Mucosa of rectum (tissue), 2 donors: ENCODE measurements around the gene POLE3.
"Not testable (repeated sequence)": the region's sequence is repeated elsewhere in the genome, so short reads cannot be mapped to it uniquely, and the experiment has no call there.

Experiments
- H3K27ac ChIP-seq, 2 donors: one replicate each; pipeline ENCODE4 v1.7.0; 2013; ENCODE audit warnings: inconsistent platforms in 2 of 2, low read depth in 2 of 2, low read length in 2 of 2
- H3K27me3 ChIP-seq, 2 donors: one replicate each; pipeline ENCODE4 v1.7.0; 2013; ENCODE audit warnings: low read length in 2 of 2; ENCODE audit not compliant: control insufficient read depth in 2 of 2, insufficient read depth in 2 of 2
- H3K36me3 ChIP-seq, 2 donors: one replicate each; pipeline ENCODE4 v1.7.0; 2013; ENCODE audit warnings: low read length in 2 of 2; ENCODE audit not compliant: control insufficient read depth in 2 of 2, insufficient read depth in 2 of 2
- H3K4me1 ChIP-seq, 2 donors: one replicate each; pipeline ENCODE4 v1.7.0; 2013; ENCODE audit warnings: low read length in 2 of 2, mild to moderate bottlenecking in 1 of 2; ENCODE audit not compliant: control insufficient read depth in 2 of 2, insufficient read depth in 2 of 2
- H3K4me3 ChIP-seq, 2 donors: one replicate each; pipeline ENCODE4 v1.7.0; 2013; ENCODE audit warnings: low read length in 2 of 2
- H3K9ac ChIP-seq, 2 donors: one replicate each; pipeline ENCODE4 v1.7.0; 2013; ENCODE audit warnings: low read length in 2 of 2, low read depth in 1 of 2, mild to moderate bottlenecking in 1 of 2
- H3K9me3 ChIP-seq, 2 donors: one replicate each; pipeline ENCODE4 v1.7.0; 2013; ENCODE audit warnings: low read length in 2 of 2; ENCODE audit not compliant: control insufficient read depth in 2 of 2
- donor health status: healthy.
- donor health status: Normal muscosa, but diverticular disease.

Gene POLE3

DNA sequence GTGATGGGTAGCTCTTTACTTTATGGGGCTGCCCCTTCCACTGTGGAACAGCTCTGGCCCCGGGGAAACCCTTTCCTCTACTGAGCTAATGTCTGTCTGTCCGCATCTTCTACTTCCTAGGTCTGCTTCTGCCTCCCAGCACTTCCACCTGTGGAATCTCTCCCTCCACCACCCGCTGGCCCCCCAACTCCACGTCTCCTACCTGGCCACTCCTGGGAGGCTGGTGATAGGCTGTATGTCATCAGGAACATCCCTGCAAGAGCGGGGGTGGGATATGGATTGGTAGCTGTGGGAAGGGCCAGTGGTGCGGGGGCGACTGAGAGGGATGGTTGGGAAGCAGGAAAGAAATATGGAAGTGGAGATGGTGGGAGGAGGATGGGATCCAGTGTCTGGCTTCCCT, 18.6 kb downstream of the POLE3 start:
- Histone ChIP-seq H3K4me1 (peaks cover 31 to 36% of the 10 kb centered on the region in 2 donors), H3K4me3 (no peak overlapping the region), H3K9ac (no peak overlapping the region), H3K27me3 (no peaks in the 10 kb centered on the region), H3K9me3 (no peaks in the 10 kb centered on the region), H3K27ac (no peak overlapping the region), H3K36me3 (peaks cover 36 to 55% of the 10 kb centered on the region in 2 donors)

DNA sequence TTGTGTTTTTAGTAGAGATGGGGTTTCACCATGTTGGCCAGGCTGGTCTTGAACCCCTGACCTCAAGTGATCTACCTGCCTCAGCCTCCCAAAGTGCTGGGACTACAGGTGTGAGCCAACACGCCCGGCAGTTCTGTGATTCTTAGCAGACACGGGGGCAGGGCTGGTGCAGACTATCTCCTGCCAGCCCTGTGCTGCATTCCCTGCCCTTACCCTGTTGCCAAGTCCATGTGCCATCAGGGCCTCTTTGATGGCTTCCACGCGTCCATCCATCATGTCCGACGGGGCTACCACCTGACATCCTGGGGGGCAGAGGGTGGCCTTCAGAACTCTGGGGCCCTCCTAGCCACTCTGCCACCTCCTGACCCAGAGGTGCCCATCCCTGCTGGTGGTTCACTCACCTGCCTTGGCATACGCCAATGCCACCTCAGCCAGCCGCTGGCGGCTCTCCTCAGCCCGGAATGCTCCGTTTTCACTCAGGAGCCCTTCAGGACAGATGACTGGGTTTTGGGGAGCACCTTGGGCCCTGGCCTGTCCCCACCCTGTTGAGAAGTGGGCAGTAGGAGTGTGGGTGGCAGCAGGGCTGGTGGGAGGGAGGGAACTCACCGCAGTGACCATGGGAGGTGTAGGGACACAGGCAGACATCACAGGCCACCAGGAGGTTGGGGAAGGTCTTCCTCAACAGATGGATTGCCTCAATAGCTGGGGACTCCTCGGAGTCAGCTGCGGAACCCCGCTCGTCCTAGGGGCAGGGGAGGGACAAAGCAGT, 20.1 kb downstream of the POLE3 start:
- peaks cover 36 to 60% of the 10 kb centered on the region in 2 donors for H3K36me3 ChIP-seq
- no peak overlapping the region for H3K27ac ChIP-seq
- H3K4me1 ChIP-seq, result peaks cover 32 to 38% of the 10 kb centered on the region in 2 donors
- no peaks in the 10 kb centered on the region for H3K9me3 ChIP-seq
- no peaks in the 10 kb centered on the region for H3K27me3 ChIP-seq
- H3K4me3 ChIP-seq, result no peak overlapping the region
- H3K9ac ChIP-seq, result no peak overlapping the region

DNA sequence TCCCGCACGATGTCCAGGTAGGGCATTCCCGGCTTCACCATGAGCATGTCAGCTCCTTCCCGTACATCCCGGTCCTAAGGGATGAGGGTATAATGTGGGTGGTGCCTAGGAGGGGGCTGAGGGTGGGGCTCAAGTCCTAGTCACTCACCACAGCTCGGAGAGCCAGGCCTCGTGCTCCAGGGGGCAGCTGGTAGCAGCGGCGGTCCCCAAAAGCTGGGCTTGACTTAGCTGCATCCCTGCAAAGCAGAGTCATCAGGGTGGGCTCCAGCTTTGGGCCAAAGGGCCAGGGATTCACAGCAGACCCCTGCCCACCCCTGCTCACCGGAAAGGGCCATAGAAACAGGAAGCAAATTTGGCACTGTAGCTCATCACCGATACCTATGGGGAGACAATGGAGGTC, 21.0 kb downstream of the POLE3 start:
- H3K4me3 ChIP-seq, result no peak overlapping the region
- no peaks in the 10 kb centered on the region for H3K27me3 ChIP-seq
- peak overlapping the region in 1 of 2 donors; percentile 52 for H3K9ac ChIP-seq
- no peaks in the 10 kb centered on the region for H3K9me3 ChIP-seq
- H3K36me3 ChIP-seq, result peaks cover 36 to 60% of the 10 kb centered on the region in 2 donors
- H3K27ac ChIP-seq, result peak overlapping the region; percentile 86 to 88
- peaks cover 32 to 35% of the 10 kb centered on the region in 2 donors for H3K4me1 ChIP-seq

DNA sequence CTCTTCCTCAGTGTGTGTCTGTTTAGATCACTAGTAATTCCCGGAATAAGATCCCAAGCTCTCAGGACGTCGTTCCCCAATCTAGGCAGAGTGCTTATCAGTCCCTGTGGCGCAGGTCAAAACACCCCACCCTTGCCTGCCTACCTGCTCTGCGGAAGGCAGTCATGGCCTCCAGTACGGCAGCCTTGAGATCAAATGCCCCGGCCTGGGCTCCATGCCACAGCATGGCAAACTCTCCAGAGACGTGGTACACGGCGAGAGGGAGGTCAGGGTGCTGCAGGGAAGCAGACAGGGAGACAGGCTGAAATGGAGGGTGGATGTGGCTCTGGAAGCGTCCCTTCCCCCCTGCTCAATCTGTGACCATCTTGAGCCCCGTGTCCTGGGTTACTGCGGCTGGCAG, 21.6 kb downstream of the POLE3 start:
- H3K4me3 ChIP-seq, result peak overlapping the region in 1 of 2 donors; percentile 15
- H3K27me3 ChIP-seq, result no peaks in the 10 kb centered on the region
- H3K9ac ChIP-seq, result peak overlapping the region in 1 of 2 donors; percentile 52
- peak overlapping the region; percentile 86 to 88 for H3K27ac ChIP-seq
- no peaks in the 10 kb centered on the region for H3K9me3 ChIP-seq
- H3K36me3 ChIP-seq, result peaks cover 36 to 59% of the 10 kb centered on the region in 2 donors
- peaks cover 32 to 35% of the 10 kb centered on the region in 2 donors for H3K4me1 ChIP-seq

DNA sequence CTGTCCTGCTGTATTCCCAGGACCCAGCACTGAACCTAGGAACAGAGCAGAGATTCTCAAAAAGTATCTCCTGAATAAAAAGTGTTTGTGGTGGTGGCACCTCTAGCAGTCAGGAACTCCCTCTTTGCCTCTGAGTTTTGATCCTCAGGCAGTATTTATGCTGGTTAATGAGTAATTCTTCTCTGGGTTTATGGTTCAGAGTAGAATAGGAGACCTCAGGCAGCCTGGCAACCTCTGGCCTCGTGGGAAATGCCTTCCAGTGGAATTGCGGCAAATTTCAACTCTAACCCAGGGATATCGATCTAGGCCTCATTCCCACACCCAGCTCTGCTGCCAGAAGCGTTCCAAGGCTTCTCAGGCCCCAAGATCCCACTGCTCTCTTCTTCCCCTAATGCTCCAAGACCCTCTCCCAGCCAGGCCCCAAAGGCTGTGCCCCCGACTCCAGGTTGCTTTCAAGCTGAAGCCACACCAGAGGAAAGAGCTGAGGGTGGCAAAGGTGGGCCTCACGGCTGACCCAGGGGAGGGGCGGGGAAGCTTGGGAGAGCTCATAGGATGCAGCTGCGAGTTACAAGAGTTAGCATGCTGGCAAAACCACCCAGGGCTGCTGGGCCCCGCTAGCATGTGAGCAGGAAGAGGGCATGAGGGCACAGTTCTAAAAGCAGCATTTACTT, 22.8 kb downstream of the POLE3 start:
- H3K4me1 ChIP-seq, result peaks cover 32 to 43% of the 10 kb centered on the region in 2 donors
- H3K9ac ChIP-seq, result peak overlapping the region in 1 of 2 donors; percentile 53
- H3K27ac ChIP-seq, result peak overlapping the region; percentile 86 to 88
- H3K4me3 ChIP-seq, result peak overlapping the region; percentile 25 to 48
- peaks cover 36 to 53% of the 10 kb centered on the region in 2 donors for H3K36me3 ChIP-seq
- no peaks in the 10 kb centered on the region for H3K27me3 ChIP-seq
- H3K9me3 ChIP-seq, result no peaks in the 10 kb centered on the region

DNA sequence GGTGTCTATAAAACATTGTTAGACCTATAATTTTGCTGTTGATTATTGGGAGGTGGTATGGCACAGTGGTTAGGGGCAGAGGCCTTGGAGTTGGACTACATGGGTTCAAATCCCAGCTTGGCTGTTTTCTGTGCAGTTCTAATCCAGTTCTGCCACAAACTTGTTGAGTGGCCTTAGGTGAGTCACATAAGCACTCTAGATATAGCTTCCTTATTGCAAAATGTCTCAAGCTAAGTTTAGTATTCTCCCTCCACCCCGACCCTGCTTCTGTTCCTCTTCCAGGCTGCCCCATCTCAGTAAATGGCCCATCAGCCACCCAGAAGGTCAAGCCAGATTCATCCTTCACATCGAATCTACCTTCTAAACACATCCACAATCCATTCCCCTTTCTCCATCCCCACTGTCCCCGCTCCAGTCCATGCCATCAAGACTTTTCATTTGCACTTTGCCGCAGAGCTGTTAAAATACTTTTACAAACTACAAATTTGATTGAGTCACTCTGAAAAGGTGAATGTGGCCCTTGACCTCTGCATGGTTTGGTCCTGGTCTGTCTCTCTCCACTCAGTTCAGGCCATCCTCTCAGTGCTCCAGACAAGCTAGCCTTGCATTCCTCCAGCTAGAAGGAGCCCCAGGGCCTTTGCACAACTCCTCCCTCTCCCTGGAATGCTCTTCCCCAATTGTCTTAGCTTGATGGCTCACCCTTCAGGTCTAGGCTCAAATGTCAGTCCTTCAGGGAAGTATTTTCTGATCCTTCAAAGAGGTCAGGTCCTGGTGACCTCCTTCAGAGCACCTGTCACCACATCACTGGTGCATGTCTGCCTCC, 23.7 kb downstream of the POLE3 start:
- Histone ChIP-seq H3K27ac (peak overlapping the region; percentile 86 to 88), H3K9ac (peak overlapping the region in 1 of 2 donors; percentile 53), H3K27me3 (no peaks in the 10 kb centered on the region), H3K4me1 (peaks cover 37 to 48% of the 10 kb centered on the region in 2 donors), H3K36me3 (peaks cover 28 to 45% of the 10 kb centered on the region in 2 donors), H3K9me3 (no peaks in the 10 kb centered on the region), H3K4me3 (peak overlapping the region; percentile 25 to 38)

DNA sequence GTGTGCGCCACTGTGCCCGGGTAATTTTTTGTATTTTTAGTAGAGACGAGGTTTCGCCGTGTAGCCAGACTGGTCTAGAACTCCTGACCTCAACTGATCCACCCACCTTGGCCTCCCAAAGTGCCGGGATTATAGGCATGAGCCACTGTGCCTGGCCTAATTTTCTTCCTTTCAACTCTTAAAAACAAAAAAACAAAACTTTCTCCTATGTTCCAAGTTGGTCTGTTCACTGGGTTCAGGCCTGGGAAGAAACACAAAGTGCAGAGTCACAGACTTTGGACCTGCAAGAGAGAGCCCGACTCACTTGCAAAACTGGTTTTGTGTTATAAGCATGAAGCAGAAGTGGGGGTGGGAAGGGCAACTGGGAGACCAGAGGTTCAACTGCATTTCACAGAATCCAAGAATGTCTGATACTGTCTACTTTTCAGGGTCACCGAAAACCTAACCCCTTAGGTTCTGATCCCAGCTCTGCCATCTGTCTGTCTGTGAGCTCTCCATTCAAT, 28.5 kb downstream of the POLE3 start:
- no peaks in the 10 kb centered on the region for H3K9me3 ChIP-seq
- peak overlapping the region; percentile 34 to 41 for H3K9ac ChIP-seq
- H3K27me3 ChIP-seq, result no peaks in the 10 kb centered on the region
- peak overlapping the region in 1 of 2 donors; percentile 56 for H3K4me3 ChIP-seq
- H3K27ac ChIP-seq, result peak overlapping the region; percentile 89 to 90
- peaks cover 0 to 5% of the 10 kb centered on the region in 2 donors for H3K36me3 ChIP-seq
- peaks cover 18 to 45% of the 10 kb centered on the region in 2 donors for H3K4me1 ChIP-seq

DNA sequence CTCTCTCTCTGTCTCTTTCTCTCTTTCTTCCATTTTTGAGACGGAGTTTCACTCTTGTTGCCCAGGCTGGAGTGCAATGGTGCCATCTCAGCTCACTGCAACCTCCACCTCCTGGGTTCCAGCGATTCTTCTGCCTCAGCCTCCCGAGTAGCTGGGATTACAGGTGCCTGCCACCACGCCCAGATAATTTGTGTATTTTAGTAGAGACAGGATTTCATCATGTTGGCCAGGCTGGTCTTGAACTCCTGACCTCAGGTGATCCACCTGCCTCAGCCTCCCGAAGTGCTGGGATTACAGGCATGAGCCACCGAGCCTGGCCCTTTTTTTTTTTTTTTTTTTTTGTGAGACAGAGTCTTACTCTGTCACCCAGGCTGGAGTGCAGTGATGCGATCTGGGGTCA, 29.0 kb downstream of the POLE3 start:
- Histone ChIP-seq H3K4me1 (peaks cover 14 to 40% of the 10 kb centered on the region in 2 donors), H3K27ac (peak overlapping the region; percentile 89 to 90), H3K9ac (peak overlapping the region in 1 of 2 donors; percentile 71)
- not testable (repeated sequence) for H3K36me3 ChIP-seq, H3K27me3 ChIP-seq, H3K9me3 ChIP-seq, H3K4me3 ChIP-seq

DNA sequence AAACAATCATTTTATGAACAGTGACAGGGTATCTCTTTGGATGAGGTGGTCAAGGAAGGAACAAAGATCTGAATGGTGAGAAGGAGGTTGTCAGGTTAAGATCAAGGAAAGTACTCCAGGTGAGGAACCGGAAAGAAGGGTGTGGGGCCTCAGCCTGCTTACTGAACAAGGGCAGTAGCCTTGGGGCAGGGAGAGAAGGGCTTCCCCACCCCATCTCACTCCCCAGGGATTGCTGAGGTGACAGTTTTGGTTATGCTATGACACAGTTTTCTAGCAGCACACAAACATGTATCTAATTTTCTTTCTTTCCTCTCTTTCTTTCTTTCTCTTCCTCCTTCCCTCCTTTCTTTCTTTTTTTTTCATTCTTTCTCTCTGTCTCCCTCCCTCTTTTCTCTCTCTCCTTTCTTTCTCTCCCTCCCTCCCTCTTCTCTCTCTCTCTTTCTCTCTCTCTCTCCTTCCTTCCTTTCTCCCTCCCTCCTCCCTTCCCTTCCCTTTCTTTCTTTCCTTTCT, 29.6 kb downstream of the POLE3 start:
- no peaks in the 10 kb centered on the region for H3K27me3 ChIP-seq
- no peak overlapping the region for H3K4me3 ChIP-seq
- H3K36me3 ChIP-seq, result peaks cover 0 to 4% of the 10 kb centered on the region in 2 donors
- H3K4me1 ChIP-seq, result peaks cover 12 to 39% of the 10 kb centered on the region in 2 donors
- H3K9me3 ChIP-seq, result no peaks in the 10 kb centered on the region
- peak overlapping the region in 1 of 2 donors; percentile 71 for H3K9ac ChIP-seq
- H3K27ac ChIP-seq, result peak overlapping the region; percentile 89 to 90
